ENCODE measurements around the gene CFLAR. TPM values are rescaled to one million over a fixed set of nuclear protein-coding genes. Genes with fewer than 3 reads are reported as not detected.

The CFLAR gene
- total and polyA plus RNA-seq, 9 of the 15 experiments (the other 6 are each of a cell fraction or from before 2014, with no cell fraction given) = 27.5 to 102 (median 54.0) TPM

DNA sequence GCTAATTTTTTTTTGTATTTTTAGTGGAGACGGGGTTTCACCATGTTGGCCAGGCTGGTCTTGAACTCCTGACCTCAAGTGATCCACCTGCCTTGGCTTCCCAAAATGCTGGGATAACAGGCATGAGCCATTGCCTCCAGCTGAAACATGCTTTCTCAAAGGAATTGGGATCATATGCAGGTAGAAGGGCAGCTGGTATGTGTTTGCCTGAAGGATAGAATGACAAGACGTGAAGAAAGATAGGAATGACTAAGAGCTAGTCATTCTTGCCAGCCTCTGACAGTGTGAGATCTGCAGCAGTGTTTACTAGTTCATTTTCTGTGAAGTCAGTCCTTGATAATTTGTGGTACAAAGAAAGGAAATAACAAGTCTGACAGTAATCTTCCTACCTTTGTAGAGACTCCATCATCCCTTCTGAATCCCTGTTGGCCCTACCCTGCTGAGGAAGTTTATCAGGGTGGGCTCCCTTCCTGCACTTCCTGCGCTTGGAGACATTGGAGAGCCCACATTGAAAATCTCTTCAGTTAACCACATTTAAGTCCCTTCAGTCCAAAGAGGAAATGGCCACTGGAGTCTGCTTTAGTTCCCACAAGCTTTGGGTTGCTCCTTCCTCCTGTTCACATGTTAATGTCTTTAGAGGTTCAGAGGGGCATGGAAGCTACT, 14.7 kb downstream of the CFLAR start (continued):
- TF ChIP-seq PRMT5 (CRISPR knock-in tag; IDR thresholded peaks at IDR 0.05) (no peak), SP1 (CRISPR knock-in tag; IDR thresholded peaks at IDR 0.05) (no peak), SMC3 (conservative IDR thresholded peaks at IDR 0.05; ENCODE audit: insufficient read depth, low read depth, low read length) (no peak)
- TF ChIP-seq, protein P1, sequence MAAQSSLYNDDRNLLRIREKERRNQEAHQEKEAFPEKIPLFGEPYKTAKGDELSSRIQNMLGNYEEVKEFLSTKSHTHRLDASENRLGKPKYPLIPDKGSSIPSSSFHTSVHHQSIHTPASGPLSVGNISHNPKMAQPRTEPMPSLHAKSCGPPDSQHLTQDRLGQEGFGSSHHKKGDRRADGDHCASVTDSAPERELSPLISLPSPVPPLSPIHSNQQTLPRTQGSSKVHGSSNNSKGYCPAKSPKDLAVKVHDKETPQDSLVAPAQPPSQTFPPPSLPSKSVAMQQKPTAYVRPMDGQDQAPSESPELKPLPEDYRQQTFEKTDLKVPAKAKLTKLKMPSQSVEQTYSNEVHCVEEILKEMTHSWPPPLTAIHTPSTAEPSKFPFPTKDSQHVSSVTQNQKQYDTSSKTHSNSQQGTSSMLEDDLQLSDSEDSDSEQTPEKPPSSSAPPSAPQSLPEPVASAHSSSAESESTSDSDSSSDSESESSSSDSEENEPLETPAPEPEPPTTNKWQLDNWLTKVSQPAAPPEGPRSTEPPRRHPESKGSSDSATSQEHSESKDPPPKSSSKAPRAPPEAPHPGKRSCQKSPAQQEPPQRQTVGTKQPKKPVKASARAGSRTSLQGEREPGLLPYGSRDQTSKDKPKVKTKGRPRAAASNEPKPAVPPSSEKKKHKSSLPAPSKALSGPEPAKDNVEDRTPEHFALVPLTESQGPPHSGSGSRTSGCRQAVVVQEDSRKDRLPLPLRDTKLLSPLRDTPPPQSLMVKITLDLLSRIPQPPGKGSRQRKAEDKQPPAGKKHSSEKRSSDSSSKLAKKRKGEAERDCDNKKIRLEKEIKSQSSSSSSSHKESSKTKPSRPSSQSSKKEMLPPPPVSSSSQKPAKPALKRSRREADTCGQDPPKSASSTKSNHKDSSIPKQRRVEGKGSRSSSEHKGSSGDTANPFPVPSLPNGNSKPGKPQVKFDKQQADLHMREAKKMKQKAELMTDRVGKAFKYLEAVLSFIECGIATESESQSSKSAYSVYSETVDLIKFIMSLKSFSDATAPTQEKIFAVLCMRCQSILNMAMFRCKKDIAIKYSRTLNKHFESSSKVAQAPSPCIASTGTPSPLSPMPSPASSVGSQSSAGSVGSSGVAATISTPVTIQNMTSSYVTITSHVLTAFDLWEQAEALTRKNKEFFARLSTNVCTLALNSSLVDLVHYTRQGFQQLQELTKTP (IDR thresholded peaks at IDR 0.05; ENCODE audit: low read depth in 1 of 2, partially characterized antibody in 2 of 2) = peak in 1 of 2 experiments; percentile 14

DNA sequence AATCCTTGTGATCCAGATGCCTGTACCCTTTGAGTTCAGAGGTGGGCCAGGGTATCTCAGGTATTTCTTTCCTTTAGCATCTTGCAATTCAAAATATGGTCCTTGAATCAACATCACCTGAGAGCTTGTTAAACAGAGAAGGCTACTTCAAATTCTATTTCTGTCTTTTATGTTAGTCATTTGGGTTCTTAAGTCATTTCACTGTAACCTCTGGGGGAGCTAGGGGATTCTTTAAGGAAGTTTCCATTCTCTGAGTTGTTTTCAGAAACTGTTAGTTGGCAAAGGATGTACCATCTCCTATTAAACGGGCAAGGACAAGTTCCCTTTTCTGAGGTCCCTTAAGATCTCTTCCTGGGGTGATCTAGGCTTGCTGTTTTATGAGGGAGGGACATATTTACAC, 16.6 kb downstream of the CFLAR start:
- CTCF ChIA-PET (ENCODE audit: low intra/inter-chr PET ratio) = no interaction called here
- POLR2A ChIA-PET = interaction anchor here (0.8 kb wide), 1 partner anchor 111 kb away, joined by 3 read pairs; no protein-coding TSS in a partner anchor
- Histone ChIP-seq H3K9me1 (ENCODE audit: control insufficient read depth, insufficient read depth, low read length) (no peaks in the 10 kb centered on the region), H3K27me3 (ENCODE audit: control insufficient read depth in 2 of 2, insufficient read depth in 2 of 2, low read length in 2 of 2) (no peaks in the 10 kb centered on the region), H3K27ac (ENCODE audit: extremely low read depth, low read depth, low read length) (peak overlapping the region; percentile 39; the same call in 1 of the 3 replicates), H3K4me2 (ENCODE audit: insufficient read depth, low read length) (peak overlapping the region; percentile 18; the same call in 1 of the 2 replicates), H3K4me3 (no peak overlapping the region), H4K20me1 (replicated peaks; ENCODE audit: control insufficient read depth, insufficient read depth, low read length) (no peaks in the 10 kb centered on the region), H3K79me2 (ENCODE audit: control insufficient read depth, insufficient read depth, low read length) (peaks cover 74% of the 10 kb centered on the region), H2AFZ (ENCODE audit: low read depth, low read length) (no peak overlapping the region), H3K9me3 (replicated peaks; ENCODE audit: control insufficient read depth, insufficient read depth, low read depth, low read length) (no peaks in the 10 kb centered on the region), H3K36me3 (ENCODE audit: control insufficient read depth, insufficient read depth, low read length) (peaks cover 60% of the 10 kb centered on the region), H3K4me1 (replicated peaks in 1 of 2; ENCODE audit: control insufficient read depth in 2 of 2, insufficient read depth in 2 of 2, low read length in 2 of 2) (peaks cover 9 to 42% of the 10 kb centered on the region in 2 experiments), H3K9ac (ENCODE audit: insufficient read depth in 1 of 2, low read depth in 2 of 2, low read length in 2 of 2) (no peak overlapping the region)
- 78% methylated on average over 1 of the region's 1 CpG for WGBS (ENCODE audit: insufficient coverage, low coverage, missing lambda C conversion rate)
- no TSS peak for BruUV-seq (replicated peaks)
- in situ Hi-C loops (cut with MboI) = no loop called here
- ATAC-seq = no peak
- DNase-seq (ENCODE audit: extremely low read depth in 1 of 4, low spot score in 3 of 4) = no peak
- FAIRE-seq = no peak
- intact Hi-C loops (cut with micrococcal nuclease) = no loop called here
- TF ChIP-seq ZFP30 (CRISPR knock-in tag; IDR thresholded peaks at IDR 0.05; ENCODE audit: borderline replicate concordance) (no peak), E2F3 (CRISPR knock-in tag; IDR thresholded peaks at IDR 0.05) (no peak)
- TF ChIP-seq, protein P2, sequence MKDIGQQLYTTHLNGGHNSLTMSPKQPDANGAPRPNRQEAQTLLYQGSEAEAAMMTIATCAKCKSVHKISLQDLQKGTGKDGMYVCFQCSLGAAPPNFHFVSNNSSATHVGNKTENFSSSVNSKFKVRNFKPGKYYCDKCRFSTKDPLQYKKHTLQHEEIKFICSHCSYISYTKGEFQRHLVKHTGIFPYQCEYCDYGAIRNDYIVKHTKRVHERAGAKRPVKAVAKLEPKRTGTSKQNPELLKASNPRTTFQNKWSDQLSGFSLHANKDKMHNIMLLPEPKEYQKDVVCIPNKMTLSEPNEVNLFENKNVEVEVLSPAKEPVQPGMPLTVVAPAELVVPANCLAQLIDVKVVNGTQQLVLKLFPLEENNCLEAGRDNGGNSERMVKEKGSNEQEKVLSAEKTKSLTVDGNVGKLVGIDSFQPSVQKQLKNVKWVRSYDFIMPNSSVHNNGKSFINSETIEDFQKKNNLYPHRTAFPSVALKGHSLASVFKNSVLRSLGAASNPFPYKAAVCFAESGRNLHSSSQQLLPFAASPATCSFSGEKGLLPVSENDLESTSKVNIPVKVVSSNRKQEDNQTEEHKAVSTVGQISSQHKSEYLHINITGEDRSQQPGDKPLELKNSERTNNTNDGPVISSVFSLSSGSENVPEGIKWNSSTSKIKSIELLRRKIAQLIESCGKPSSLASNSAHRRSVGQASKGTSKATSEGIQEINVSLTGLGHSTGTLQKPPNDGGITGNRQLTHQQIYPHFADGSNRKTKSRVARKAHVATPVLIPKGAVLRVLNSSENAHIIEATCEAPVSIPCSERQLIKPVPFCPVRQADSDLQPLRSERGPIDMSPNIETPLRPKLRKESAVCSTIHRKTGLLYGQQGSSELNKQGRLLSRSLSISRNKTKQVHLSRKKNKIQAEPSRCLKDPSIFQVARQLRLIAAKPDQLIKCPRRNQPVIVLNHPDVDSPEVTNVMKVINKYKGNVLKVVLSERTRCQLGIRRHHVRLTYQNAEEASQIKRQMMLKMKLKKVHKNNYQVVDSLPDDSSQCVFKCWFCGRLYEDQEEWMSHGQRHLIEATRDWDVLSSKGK (CRISPR knock-in tag; IDR thresholded peaks at IDR 0.05) = no peak
- TF ChIP-seq, protein P3, sequence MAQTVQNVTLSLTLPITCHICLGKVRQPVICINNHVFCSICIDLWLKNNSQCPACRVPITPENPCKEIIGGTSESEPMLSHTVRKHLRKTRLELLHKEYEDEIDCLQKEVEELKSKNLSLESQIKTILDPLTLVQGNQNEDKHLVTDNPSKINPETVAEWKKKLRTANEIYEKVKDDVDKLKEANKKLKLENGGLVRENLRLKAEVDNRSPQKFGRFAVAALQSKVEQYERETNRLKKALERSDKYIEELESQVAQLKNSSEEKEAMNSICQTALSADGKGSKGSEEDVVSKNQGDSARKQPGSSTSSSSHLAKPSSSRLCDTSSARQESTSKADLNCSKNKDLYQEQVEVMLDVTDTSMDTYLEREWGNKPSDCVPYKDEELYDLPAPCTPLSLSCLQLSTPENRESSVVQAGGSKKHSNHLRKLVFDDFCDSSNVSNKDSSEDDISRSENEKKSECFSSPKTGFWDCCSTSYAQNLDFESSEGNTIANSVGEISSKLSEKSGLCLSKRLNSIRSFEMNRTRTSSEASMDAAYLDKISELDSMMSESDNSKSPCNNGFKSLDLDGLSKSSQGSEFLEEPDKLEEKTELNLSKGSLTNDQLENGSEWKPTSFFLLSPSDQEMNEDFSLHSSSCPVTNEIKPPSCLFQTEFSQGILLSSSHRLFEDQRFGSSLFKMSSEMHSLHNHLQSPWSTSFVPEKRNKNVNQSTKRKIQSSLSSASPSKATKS (CRISPR knock-in tag; IDR thresholded peaks at IDR 0.05) = no peak

All from K562 (cell line).